CD4-positive, alpha-beta T cell treated with Interferon alpha-2 for 1 hour (primary cell): ENCODE measurements around the gene ICE2.

Experiments
- DNase-seq, 2 donors: peaks; one replicate each; pipeline ENCODE4 v3.0.0-alpha.2; 2020 to 2022

ICE2 gene

DNA sequence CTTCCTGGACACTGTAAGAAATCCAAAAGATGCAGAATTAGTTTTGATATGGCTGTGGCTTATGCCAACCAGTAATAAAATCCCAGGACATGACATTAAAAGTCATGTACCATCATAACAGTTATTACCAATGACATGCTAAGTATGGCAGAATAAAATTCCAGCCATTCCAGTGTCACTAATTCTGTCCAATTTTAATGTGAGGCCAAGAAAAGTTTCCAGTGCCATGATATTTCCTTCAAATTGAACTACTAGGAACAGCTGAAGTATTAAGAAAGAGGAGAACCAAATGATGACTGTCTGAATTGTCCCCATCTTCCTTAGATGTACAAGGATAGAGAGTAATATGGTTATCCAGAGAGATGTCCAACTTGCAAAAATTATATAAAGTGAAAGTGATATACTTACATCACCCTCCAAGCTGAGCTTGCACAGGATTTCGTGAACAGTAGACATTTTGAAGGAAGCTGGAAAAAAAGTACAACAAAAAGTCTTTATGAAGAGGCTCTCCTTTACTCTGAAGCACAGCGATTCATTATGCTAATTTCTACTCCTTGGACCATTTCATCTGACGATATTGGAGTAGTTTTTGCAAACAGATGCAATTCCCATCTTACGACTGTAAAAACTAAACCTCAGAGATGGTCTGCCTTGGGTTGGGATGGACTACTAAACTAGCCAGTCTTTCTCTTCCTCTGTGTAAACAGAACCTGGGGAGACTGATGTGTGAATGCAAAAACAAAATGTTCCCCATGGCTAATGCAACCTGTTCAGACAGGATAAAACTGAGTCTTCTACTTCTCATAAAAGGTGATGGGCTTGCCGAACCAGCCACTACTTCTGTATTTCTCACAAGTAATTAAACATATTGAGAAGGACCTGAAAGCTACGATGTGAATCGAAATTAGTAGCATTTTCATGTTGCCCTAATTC, 93.1 kb downstream of the ICE2 start:
- DNase-seq = no peak

DNA sequence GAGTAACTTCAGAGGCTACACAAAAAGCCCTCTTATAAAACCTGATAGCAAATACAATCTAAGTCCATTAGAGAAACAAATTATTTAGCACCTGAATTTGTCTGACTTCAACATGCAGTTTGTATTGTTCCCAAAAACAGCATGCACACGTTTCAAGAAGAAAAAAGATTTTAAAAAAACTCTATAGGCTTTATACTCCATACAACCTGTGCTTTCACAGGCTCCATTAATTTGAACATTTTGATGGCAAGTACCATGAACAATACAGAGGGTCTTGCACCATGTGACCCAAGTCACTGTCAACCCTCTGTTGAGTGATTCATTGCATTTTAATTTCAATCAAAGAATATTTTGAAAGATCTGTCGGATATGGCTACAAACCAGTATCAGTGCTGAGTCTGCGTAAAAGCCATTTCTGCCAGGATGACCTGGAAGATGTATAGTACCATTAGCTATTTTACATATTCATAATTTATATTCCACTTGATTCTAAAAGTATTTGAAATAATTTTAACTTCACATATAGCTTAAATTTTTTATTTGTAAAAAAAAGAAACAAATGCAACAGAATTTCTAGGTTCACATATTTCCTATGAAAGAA, 94.3 kb downstream of the ICE2 start:
- no peak for DNase-seq

- no peak for DNase-seq
These were observed 94.9 kb downstream of the ICE2 start for GRCh38 chr15:60384053-60384452.

DNA sequence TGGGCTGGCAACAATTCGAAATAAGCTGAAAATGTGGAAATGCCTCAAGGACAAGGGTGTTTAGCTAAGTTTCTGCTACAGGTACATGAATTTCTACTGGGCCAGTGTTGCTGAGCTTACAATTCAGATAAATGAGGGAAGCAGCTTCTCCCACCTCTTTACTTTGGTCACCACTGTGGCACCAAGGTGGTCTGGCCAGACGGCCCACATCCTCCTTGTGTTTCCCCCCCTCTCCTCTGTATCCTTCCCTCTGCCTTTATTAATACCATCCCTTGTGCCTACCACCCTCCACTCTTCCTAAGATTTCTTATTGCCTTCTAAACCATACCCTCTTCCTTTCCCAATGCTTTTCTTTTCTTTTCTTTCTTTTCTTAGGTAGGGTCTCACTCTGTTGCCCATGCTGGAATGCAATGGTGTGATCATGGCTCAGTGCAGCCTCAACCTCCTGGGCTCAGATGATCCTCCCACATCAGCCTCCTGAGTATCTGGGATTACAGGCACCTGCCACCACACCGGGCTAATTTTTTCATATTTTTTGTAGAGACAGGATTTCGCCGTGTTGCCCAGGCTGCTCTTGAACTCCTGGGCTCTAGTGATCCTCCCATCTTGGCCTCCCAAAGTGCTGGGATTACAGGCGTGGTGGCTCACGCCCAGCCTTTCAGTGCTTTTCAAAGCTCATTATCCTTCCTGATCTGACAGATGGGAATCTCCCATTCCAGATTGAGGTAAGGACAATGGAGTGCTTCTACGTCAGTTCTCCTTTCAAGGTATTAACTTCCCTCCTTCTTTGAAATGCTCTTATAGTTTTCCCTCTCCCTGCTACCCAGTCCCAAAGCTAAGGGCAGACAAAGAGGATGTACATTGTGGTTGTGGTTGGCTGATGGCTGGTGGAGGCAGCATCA, 95.9 kb downstream of the ICE2 start:
- no peak for DNase-seq

DNA sequence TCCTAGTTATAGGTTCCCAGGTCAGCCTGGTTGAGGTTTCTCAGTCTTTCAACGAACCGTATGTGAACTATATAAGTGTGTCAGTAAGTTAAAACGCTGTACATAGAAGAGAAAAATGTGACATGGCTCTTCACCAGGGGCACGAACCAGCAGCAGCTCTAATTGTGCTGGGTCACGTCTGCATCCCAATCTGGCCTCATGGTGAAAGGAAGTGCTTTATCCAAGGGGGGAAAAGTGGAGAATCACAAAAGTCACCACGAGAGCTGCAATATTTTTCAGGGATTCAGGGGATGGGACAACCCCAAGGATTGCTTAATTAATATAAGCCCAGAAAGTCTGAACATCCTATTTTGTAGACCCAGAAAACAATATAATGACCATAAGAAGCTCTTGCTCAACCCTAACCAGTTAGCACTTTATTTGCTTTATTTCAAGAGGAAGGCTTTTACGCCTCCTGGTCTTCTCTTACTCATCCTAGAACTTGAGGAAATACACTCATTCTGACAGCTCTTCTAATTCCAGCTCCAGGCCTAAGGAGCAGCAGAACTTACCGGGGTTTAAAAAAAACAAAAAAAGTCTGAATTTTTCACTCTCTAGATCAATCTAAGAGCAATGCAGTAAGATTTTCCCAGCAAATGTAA, 97.7 kb downstream of the ICE2 start:
- DNase-seq = no peak

DNA sequence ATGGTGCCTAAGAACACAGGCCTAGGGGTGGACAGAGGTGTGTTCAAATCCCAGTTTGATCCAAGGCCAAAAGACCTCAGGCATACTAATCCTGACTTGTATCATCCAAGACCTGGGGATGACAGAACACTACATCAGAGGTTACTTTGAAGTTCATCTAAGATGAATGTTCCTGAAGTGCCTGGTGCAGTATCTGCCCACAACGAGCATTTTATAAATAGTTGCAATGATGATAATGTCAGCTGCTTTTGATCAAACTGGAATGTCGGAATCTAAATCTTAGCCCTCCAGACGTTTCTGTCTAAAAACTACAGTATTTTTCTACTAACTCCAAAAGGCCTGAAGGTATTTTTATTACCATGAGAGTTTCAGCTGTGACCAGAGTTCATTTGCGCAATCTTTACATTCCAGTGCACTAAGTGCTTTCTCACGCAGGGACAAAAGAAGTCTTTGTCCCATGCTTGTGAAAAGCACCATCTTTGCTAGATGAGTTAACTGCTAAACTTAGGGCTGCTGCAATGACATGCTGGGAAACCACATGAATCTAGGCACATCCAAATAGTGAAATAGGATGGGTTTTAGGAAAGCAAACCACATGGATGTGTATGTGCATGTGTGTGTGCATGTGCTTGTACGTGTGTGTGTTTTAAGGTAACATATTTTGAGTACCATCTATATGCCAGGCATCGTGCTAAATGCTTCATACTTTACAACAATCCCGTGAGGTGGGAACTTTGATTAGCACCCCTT, 99.2 kb downstream of the ICE2 start:
- DNase-seq = no peak

DNA sequence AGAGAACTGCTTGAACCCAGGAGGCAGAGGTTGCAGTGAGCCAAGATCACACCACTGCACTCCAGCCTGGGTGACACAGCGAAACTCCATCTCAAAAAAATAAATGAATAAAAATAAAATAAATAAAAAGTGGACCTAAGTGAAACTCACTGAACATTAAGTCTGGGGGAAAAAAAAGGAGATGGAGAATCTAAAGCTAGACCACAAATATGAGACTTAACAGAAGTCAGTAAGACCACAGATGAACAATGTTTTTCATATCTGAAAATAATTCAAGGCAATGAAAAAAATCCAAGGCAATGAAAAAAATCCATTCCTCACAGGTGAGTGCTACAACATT, 99.8 kb downstream of the ICE2 start:
- no peak for DNase-seq

DNA sequence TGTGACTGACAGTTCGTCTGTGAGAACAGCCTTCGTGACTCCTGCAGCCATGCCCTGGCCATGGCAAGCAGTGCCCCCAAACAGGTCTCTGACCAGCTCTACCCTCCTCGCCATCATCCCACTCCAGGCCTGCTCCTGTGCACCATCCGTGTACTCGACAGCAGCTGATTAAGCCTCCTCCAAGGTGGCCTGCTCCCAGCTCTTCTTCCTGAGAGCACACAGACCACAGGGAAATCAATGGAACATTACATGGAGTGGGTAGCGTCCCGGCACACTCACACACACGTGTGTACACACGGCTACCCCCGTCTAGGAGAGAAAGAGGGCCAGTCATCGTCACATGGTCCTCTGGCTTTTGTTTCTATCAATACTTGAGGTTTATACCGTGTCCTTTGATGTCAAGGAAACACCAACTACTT, 102.3 kb downstream of the ICE2 start:
- DNase-seq = no peak

GRCh38 chr15:60375306-60375705, 103.6 kb downstream of the ICE2 start:
- no peak for DNase-seq

DNA sequence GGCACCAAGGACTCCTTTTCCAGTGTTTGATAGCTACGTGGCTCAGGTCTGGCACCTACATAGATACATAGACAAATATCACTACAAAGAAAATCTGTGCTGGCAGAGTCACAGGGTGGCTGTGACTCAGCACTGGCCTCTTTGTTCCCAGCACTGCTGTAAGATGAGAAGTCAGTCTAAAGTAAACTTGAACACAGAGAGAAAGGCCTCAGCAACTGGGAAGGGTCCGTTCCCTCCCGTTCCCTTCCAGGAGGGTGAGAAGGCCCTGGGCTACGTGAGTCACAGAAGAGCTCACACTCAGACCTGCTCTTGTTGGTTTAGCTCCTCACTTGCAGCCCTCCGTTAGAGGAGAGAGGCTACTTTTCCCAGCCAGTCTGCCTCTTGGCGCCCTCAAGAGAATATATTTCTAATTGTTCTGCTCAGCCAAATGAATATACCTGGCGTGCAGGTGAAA, 104.3 kb downstream of the ICE2 start:
- DNase-seq = no peak

DNA sequence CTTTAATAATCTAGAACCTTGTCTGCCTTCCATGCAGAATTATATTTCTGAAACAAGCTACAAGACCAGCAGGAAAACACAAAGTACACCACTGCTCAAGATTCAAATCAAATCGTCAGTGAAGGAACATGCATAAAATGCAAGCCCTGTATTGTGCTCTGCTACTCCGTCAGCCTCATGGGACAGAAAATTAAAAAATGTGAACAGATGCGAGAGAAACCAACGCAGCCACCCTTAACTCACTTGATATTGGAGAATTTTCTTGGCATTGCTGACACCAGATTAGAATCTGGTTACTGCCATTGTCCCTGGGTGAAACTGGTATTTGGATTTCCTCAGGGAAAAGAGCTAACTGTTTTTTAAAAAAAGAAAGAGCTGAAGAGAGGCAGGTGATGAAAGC, 104.7 kb downstream of the ICE2 start:
- no peak for DNase-seq

GRCh38 chr15:60373745-60374144, 105.2 kb downstream of the ICE2 start:
- DNase-seq = no peak

- no peak for DNase-seq
These were observed 105.6 kb downstream of the ICE2 start for GRCh38 chr15:60373327-60373726.

DNA sequence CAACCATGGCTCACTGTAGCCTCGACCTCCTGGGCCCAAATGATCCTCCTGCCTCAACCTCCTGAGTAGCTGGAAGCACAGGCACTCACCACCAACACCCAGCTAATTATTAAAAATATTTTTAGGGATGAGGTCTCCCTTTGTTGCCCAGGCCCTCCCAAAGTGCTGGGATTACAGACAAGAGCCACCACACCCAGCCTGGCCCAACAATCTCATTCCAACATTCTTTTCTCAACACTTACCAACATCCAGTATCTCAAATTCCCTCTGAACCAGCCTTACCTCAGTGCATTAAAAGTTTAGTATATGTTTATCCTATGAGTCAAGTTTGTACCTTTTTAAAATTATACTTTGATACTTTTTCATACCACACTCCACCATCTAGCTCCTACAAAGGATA, 106.2 kb downstream of the ICE2 start:
- no peak for DNase-seq

GRCh38 chr15:60372227-60372626, 106.7 kb downstream of the ICE2 start:
- no peak for DNase-seq

DNA sequence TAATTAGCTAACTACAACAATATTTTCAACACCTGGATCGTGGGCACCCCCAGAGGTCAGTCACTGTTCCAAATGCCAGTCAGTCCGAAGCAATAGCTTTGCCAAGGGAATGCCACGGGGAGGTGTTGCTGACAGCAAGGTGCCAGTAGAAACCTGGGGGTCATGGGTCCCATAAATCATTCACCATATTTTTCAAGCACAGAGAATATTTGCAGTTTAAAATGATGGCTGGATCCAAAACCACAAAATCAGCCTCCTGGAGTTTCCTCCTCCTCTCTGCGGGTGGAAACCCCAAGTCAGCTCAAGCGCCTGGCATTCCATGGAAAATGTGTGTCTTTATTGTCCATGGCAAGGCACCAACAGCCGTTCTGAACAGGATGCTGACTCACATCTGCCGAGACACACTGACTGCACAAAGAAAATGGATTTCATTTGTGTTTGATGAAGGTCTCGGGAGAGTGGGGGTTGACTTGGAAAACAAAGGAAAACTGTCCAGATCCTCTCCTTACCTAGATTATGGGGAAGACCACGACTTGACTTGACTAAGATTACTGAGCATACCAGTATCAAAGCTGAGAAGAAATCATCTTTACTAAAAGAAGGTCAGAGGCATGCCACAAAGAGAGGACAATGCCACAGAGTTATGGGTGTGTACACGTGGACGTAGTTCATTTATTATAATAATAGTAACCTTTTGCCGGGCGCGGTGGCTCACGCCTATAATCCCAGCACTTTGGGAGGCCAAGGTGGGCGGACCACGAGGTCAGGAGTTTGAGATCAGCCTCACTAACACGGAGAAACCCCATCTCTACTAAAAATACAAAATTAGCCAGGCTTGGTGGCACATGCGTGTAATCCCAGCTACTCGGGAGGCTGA, 107.5 kb downstream of the ICE2 start:
- no peak for DNase-seq

DNA sequence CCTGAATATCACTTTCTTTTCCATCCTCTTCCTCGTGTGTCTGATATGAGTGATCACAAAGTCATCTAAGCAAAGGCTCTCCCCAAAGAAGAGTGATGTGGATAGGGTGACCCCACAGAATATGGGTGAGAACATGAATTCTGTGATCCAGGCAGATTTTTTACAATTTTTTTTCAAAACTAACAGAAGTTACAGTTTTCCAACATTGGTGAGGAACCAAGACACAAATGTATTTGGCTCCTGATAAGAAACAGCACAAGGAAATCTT, 108.1 kb downstream of the ICE2 start:
- no peak for DNase-seq

DNA sequence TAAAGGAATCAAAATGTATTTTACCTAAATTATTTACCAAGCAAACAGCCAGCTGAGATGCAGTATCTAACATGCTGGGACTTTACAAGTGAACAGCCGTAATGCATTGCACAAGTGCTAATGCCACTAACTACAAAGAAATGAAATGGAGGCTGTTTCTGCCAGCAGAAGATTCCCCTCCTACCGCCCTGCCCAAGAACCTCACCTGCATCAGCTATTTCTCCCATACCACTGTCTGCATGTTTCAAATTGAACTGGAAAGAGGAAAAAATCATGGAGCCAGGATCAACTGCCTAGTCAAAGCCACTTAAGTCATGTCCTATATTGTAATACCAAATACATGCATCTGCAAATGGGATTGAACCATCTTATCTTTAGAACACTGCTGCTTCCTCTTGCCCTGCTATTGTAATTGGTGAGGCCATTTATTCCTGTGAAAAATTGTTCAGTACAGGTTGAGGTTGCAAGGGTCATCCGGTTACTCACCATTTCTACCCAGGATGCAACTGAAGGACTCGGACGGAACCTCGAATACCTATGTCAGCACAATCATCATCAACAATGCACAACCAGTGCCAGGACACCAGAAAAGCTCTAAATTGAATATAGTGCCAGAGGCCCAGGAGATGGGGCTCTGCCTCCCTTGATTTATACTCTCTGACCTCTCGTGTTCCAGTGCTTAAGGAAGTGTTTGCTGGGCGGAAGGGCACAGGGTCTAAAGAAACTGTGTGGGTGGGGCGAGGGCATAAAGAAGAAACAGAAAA, 108.7 kb downstream of the ICE2 start:
- DNase-seq = no peak

DNA sequence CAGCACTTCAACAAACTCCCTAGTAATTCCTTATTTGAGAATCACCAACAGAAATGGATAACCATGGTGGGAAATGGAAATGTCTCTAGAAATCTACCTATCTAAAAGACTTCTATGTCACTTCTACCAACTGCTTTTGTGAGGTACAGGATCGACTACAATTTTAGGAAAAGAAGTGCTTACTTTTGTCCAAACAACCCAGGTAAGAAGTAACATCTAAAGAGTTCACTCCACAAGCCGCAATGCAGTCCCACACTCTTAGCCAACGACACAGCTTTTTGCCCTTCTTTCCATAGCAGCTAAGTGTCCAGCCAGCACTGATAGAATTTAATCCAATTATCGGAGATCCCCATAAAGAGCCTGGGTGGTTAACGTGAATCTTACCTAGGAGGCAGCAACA, 109.2 kb downstream of the ICE2 start:
- DNase-seq = no peak
